KMS-11 (cell line): Measurements from ENCODE around the gene NRCAM.

ENCODE experiments used
- H2AFZ ChIP-seq: fragments of 200-600 bp; sonication (generic); 2 replicates; pipeline ENCODE4 v1.6.1; 2016; ENCODE audit warnings: antibody characterized with exemption, mixed run types, low read depth
- H3K27ac ChIP-seq: fragments of 200-600 bp; sonication (generic); 2 replicates; pipeline ENCODE4 v1.6.1; 2016; ENCODE audit warnings: mild to moderate bottlenecking, mixed run types
- H3K27me3 ChIP-seq: fragments of 200-600 bp; sonication (generic); 2 replicates; pipeline ENCODE4 v1.6.1; 2017; ENCODE audit warnings: mild to moderate bottlenecking, low read depth, mixed run types, moderate library complexity; ENCODE audit not compliant: insufficient read depth
- H3K36me3 ChIP-seq: fragments of 200-600 bp; sonication (generic); 2 replicates; pipeline ENCODE4 v1.6.1; 2017; ENCODE audit warnings: mild to moderate bottlenecking, mixed run types; ENCODE audit not compliant: insufficient read depth
- H3K4me1 ChIP-seq: fragments of 200-600 bp; sonication (generic); 2 replicates; pipeline ENCODE4 v1.6.1; 2016; ENCODE audit warnings: mild to moderate bottlenecking, low read depth, mixed run types; ENCODE audit not compliant: poor library complexity, severe bottlenecking
- H3K4me2 ChIP-seq: fragments of 200-600 bp; sonication (generic); 2 replicates; pipeline ENCODE4 v1.7.0; 2016; ENCODE audit warnings: mild to moderate bottlenecking, mixed run types
- H3K4me3 ChIP-seq: fragments of 200-600 bp; sonication (generic); IDR thresholded peaks from 2 replicates; pipeline ENCODE4 v1.6.1; 2017; ENCODE audit warnings: low read depth, low read length, mixed read lengths; ENCODE audit not compliant: insufficient read depth
- H3K79me2 ChIP-seq: fragments of 200-600 bp; sonication (generic); 2 replicates; pipeline ENCODE4 v1.6.1; 2016; ENCODE audit warnings: low read depth, mixed run types; ENCODE audit not compliant: insufficient read depth
- H3K9ac ChIP-seq: fragments of 200-600 bp; sonication (generic); 2 replicates; pipeline ENCODE4 v1.6.1; 2016; ENCODE audit warnings: mild to moderate bottlenecking, mixed run types
- H4K20me1 ChIP-seq: fragments of 200-600 bp; sonication (generic); 2 replicates; pipeline ENCODE4 v1.6.1; 2016; ENCODE audit warnings: mild to moderate bottlenecking, mixed run types; ENCODE audit not compliant: insufficient read depth
- TF ChIP-seq, protein P1 (sequence below): fragments of 200-600 bp; sonication (generic); conservative IDR thresholded peaks from 2 replicates; pipeline ENCODE4 v1.6.1; 2017; ENCODE audit warnings: low read depth, mild to moderate bottlenecking, antibody characterized with exemption, low read length, moderate library complexity, mixed read lengths

Gene NRCAM

GRCh38 chr7:108171164-108171563 is 285.1 kb downstream of the NRCAM start:
- H4K20me1 ChIP-seq = no peaks in the 10 kb centered on the region
- H3K4me2 ChIP-seq = no peak overlapping the region
- H3K27me3 ChIP-seq = no peaks in the 10 kb centered on the region
- H2AFZ ChIP-seq = no peak overlapping the region
- TF ChIP-seq, protein P1, sequence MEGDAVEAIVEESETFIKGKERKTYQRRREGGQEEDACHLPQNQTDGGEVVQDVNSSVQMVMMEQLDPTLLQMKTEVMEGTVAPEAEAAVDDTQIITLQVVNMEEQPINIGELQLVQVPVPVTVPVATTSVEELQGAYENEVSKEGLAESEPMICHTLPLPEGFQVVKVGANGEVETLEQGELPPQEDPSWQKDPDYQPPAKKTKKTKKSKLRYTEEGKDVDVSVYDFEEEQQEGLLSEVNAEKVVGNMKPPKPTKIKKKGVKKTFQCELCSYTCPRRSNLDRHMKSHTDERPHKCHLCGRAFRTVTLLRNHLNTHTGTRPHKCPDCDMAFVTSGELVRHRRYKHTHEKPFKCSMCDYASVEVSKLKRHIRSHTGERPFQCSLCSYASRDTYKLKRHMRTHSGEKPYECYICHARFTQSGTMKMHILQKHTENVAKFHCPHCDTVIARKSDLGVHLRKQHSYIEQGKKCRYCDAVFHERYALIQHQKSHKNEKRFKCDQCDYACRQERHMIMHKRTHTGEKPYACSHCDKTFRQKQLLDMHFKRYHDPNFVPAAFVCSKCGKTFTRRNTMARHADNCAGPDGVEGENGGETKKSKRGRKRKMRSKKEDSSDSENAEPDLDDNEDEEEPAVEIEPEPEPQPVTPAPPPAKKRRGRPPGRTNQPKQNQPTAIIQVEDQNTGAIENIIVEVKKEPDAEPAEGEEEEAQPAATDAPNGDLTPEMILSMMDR = no peak
- no peak overlapping the region for H3K9ac ChIP-seq
- peaks cover 51% of the 10 kb centered on the region for H3K4me1 ChIP-seq
- H3K36me3 ChIP-seq = no peaks in the 10 kb centered on the region
- no peak overlapping the region for H3K27ac ChIP-seq
- no peak overlapping the region for H3K4me3 ChIP-seq
- H3K79me2 ChIP-seq = no peaks in the 10 kb centered on the region; the same call in 1 of the 2 replicates

DNA sequence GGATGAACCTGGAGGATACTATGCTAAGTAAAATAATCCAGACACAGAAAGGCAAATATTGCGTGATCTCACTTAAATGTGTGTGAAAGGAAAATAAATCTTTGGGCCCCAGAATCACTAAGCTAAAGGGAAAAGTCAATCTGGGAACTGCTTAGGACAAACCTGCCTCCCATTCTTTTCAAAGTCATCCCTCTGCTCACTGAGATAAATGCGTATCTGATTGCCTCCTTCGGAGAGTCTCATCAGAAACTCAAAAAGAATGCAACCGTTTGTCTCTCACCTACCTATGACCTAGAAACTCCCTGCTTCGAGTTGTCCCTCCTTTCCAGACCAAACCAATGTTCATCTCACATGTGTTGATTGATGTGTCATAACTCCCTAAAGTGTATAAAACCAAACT is 286.0 kb downstream of the NRCAM start:
- Histone ChIP-seq H3K27ac (no peak overlapping the region), H3K4me3 (no peak overlapping the region), H3K4me2 (no peak overlapping the region), H3K4me1 (peaks cover 52% of the 10 kb centered on the region), H3K36me3 (no peaks in the 10 kb centered on the region), H3K27me3 (no peaks in the 10 kb centered on the region), H3K79me2 (no peaks in the 10 kb centered on the region), H4K20me1 (no peaks in the 10 kb centered on the region), H2AFZ (no peak overlapping the region), H3K9ac (no peak overlapping the region)
- TF ChIP-seq, protein P1 = no peak

DNA sequence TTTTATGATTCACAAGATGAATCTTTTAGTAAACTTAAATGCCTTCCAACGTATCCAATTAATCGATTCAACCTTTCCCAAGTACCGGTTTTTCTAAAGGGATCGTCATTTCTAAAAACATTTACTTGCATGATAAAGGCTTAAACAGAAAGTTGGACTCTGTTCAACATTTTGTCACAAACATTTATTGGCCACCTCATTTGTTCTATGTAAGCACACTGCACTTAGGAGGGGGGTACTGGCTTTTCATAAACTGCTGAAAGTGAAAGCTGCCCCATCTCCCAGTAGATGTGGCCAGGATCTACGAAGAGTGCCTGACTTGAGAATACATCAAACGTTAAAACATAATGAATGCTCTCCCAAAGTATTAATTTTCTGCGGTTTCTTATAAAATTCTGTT is 288.8 kb downstream of the NRCAM start:
- no peaks in the 10 kb centered on the region for H4K20me1 ChIP-seq
- no peaks in the 10 kb centered on the region for H3K27me3 ChIP-seq
- peak overlapping the region; percentile 21; the same call in 1 of the 2 replicates for H3K27ac ChIP-seq
- TF ChIP-seq, protein P1 = no peak
- no peaks in the 10 kb centered on the region for H3K36me3 ChIP-seq
- H2AFZ ChIP-seq = no peak overlapping the region
- H3K4me3 ChIP-seq = no peak overlapping the region
- 0 out of 2 replicates have a peak overlapping the region, but pooled peaks have one; percentile 1 for H3K9ac ChIP-seq
- H3K4me1 ChIP-seq = peaks cover 54% of the 10 kb centered on the region
- H3K4me2 ChIP-seq = peak overlapping the region; percentile 73
- no peaks in the 10 kb centered on the region for H3K79me2 ChIP-seq

DNA sequence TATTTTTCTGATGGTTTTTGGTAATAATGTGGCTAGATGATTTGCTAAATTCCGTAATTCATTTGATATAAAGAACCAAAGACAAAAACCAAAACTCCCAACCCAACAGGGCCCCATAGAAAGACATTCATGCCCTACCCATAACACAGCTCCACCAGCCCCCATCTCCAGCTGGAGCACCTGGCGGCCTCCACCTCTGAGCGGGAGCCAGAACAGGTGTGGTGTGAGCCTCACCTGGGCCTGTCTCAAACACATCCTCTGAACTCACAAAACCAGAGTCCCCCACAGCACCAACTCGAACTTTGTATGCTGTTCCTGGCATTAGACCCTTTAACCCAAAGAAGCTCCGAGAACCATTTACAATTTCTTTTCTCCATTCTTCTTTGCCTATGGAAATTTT is 289.5 kb downstream of the NRCAM start:
- TF ChIP-seq, protein P1 = no peak
- Histone ChIP-seq H3K4me1 (peaks cover 50% of the 10 kb centered on the region), H3K27me3 (no peaks in the 10 kb centered on the region), H3K9ac (no peak overlapping the region), H3K4me2 (peak overlapping the region; percentile 73), H3K4me3 (no peak overlapping the region), H3K27ac (no peak overlapping the region), H2AFZ (no peak overlapping the region), H3K79me2 (no peaks in the 10 kb centered on the region), H4K20me1 (no peaks in the 10 kb centered on the region), H3K36me3 (no peaks in the 10 kb centered on the region)
